Activated T-cell treated with anti-CD3 and anti-CD28 coated beads, Interleukin-2, amount 50 U/mL, for 24 hours (primary cell): ENCODE measurements around the gene OLAH.

Experiments
- DNase-seq: peaks from one replicate; pipeline ENCODE4 v3.0.0-alpha.2; 2020
- H3K27ac Mint-ChIP-seq: 2 replicates; pipeline ENCODE4 v1.8.0; 2020; ENCODE audit warnings: mild to moderate bottlenecking, mixed read lengths
- H3K27me3 Mint-ChIP-seq: 2 replicates; pipeline ENCODE4 v1.8.0; 2020; ENCODE audit warnings: mixed read lengths
- H3K36me3 Mint-ChIP-seq: 2 replicates; pipeline ENCODE4 v1.8.0; 2020; ENCODE audit warnings: low read depth, mixed read lengths
- H3K4me1 Mint-ChIP-seq: 2 replicates; pipeline ENCODE4 v1.8.0; 2020; ENCODE audit warnings: low read depth, mixed read lengths
- H3K4me3 Mint-ChIP-seq: 2 replicates; pipeline ENCODE4 v1.8.0; 2020; ENCODE audit warnings: mild to moderate bottlenecking, moderate library complexity, mixed read lengths
- H3K9me3 Mint-ChIP-seq: 2 replicates; pipeline ENCODE4 v1.8.0; 2020; ENCODE audit warnings: mixed read lengths

The OLAH gene

GRCh38 chr10:15092855-15093408 is 49.2 kb downstream of the OLAH start:
- H3K4me1 Mint-ChIP-seq: peaks cover 11% of the 10 kb centered on the region
- peaks cover 5% of the 10 kb centered on the region for H3K36me3 Mint-ChIP-seq
- H3K27me3 Mint-ChIP-seq: no peaks in the 10 kb centered on the region
- no peak for DNase-seq
- no peak overlapping the region for H3K4me3 Mint-ChIP-seq
- no peak overlapping the region for H3K27ac Mint-ChIP-seq
- no peaks in the 10 kb centered on the region for H3K9me3 Mint-ChIP-seq

DNA sequence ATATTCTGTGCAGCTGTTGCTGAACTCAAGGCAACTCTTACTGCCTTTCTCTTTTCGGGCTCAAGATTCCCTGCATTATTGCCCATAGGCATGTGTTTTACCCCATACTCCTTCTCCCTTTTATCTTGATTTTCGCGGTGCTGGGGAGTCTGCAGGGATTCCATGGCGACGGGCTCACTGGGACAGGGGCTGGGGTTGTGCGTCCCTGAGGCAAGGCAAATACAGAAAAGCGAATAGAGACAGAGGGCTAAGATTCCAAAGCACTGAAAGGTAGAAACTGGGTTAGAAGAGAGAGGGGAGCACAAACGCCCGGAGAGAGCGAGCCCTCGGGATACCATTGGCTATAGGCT is 52.9 kb downstream of the OLAH start:
- Mint-ChIP-seq H3K9me3 (no peaks in the 10 kb centered on the region), H3K27ac (peak overlapping the region; percentile 99), H3K4me1 (peaks cover 30% of the 10 kb centered on the region), H3K27me3 (no peaks in the 10 kb centered on the region), H3K4me3 (peak overlapping the region; percentile 99), H3K36me3 (peaks cover 31% of the 10 kb centered on the region)
- no peak for DNase-seq

GRCh38 chr10:15097011-15097812 is 53.5 kb downstream of the OLAH start, which contains the start of gene RPP38:
Gene RPP38 (plus strand): TSS chr10:15097355. CDS start chr10:15103315, 5,960 bp downstream.
- Mint-ChIP-seq H3K27me3 (no peaks in the 10 kb centered on the region), H3K9me3 (no peaks in the 10 kb centered on the region)
- peak; percentile 97 for DNase-seq

DNA sequence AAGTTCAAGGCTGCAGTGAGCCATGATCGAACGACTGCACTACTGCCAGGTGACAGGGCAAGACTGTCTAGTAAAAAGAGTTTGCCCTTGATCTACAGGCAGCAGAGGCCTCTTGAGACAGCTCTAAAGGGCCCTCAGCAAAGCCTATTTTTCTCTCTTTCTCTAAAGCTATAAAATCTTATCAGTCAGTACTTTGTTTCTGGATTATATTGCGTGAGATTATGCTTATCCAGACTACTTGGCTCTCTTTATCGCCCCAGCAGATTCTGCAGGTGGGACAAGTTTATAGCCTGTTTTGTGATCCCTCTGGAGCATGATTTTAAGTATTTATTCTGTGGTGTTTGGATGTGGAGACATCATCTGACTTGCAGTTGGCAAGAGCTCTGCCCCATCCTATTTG is 56.1 kb downstream of the OLAH start:
- Mint-ChIP-seq H3K27me3 (no peaks in the 10 kb centered on the region), H3K9me3 (no peaks in the 10 kb centered on the region), H3K36me3 (peaks cover 61% of the 10 kb centered on the region), H3K4me3 (peak overlapping the region; percentile 37), H3K4me1 (peaks cover 34% of the 10 kb centered on the region), H3K27ac (peak overlapping the region; percentile 78)
- no peak for DNase-seq

More at GRCh38 chr10:15097011-15097812, 53.5 kb downstream of the OLAH start, which contains the start of gene RPP38:
- peak within 1 kb of the TSS; percentile 99 for H3K27ac Mint-ChIP-seq
- peaks cover 37% of the 10 kb centered on the region for H3K36me3 Mint-ChIP-seq
- H3K4me1 Mint-ChIP-seq: peaks cover 34% of the 10 kb centered on the region
- peak within 1 kb of the TSS; percentile 99 for H3K4me3 Mint-ChIP-seq

GRCh38 chr10:15103513-15103912 is 59.8 kb downstream of the OLAH start:
- H3K9me3 Mint-ChIP-seq: no peaks in the 10 kb centered on the region
- peaks cover 30% of the 10 kb centered on the region for H3K4me1 Mint-ChIP-seq
- no peaks in the 10 kb centered on the region for H3K27me3 Mint-ChIP-seq
- peaks cover 87% of the 10 kb centered on the region for H3K36me3 Mint-ChIP-seq
- H3K27ac Mint-ChIP-seq: peak overlapping the region; percentile 63
- no peak for DNase-seq
- H3K4me3 Mint-ChIP-seq: no peak overlapping the region

DNA sequence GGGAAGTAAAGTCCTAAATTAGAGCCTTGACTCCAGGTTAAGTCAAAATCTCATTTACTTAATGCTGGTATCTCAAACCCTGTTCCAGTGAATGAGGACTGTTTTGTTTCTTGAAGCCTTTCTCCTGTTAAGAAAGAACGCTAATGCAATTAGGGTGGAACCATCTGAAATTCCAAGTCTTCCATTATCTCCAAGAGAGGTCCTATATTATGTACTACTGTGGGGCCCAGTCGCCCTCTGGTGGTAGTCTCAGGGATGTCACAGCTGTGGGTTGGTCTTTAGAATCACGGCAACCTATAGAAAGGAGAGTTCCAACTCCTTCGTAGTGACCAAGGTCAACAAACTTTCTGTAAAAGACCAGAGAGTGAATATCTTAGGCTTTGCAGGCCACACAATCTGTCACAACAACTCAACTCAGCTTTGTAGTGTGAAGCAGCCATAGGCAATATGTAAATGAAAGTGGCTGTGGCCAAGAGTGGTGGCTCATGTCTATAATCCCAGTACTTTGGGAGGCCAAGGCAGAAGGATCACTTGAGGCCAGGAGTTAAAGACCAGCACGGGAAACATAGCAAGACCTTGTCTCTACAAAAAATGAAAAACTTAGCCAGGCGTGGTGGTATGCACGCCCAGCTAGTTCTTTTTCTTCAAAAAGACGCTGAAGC is 62.7 kb downstream of the OLAH start:
- peaks cover 81% of the 10 kb centered on the region for H3K36me3 Mint-ChIP-seq
- DNase-seq: peak; percentile 73
- H3K27ac Mint-ChIP-seq: peak overlapping the region; percentile 63
- no peaks in the 10 kb centered on the region for H3K9me3 Mint-ChIP-seq
- peaks cover 11% of the 10 kb centered on the region for H3K4me1 Mint-ChIP-seq
- H3K27me3 Mint-ChIP-seq: no peaks in the 10 kb centered on the region
- H3K4me3 Mint-ChIP-seq: no peak overlapping the region

GRCh38 chr10:15112657-15113056 is 68.9 kb downstream of the OLAH start:
- Mint-ChIP-seq H3K9me3 (no peaks in the 10 kb centered on the region), H3K27me3 (no peaks in the 10 kb centered on the region), H3K27ac (no peak overlapping the region), H3K36me3 (peaks cover 43% of the 10 kb centered on the region), H3K4me1 (peaks cover 9% of the 10 kb centered on the region), H3K4me3 (no peak overlapping the region)
- DNase-seq: no peak

GRCh38 chr10:15113766-15114165 is 70.0 kb downstream of the OLAH start:
- no peaks in the 10 kb centered on the region for H3K9me3 Mint-ChIP-seq
- no peaks in the 10 kb centered on the region for H3K27me3 Mint-ChIP-seq
- H3K4me3 Mint-ChIP-seq: no peak overlapping the region
- no peak for DNase-seq
- H3K27ac Mint-ChIP-seq: no peak overlapping the region
- peaks cover 9% of the 10 kb centered on the region for H3K4me1 Mint-ChIP-seq
- peaks cover 39% of the 10 kb centered on the region for H3K36me3 Mint-ChIP-seq

DNA sequence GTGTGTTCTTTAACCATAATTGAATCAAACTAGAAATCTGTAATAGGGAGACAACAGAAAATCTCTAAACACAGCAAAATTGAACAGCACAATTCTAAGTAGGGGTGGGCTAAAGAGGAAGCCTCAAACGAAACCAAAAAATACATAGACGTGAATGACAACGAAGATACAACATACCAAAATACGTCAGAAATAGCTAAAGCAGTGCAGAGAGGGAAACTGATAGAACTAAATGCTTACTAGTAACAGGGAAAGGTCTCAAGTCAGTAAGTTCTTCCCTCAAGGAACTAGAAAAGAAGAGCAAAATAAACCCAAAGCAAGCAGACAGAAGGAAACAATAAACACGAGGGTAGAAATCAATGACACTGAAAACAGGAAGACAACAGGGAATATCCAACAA is 72.5 kb downstream of the OLAH start:
- peaks cover 9% of the 10 kb centered on the region for H3K4me1 Mint-ChIP-seq
- H3K27ac Mint-ChIP-seq: no peak overlapping the region
- H3K27me3 Mint-ChIP-seq: no peaks in the 10 kb centered on the region
- DNase-seq: no peak
- H3K36me3 Mint-ChIP-seq: peaks cover 46% of the 10 kb centered on the region
- H3K9me3 Mint-ChIP-seq: no peaks in the 10 kb centered on the region
- no peak overlapping the region for H3K4me3 Mint-ChIP-seq

GRCh38 chr10:15118615-15119014 is 74.9 kb downstream of the OLAH start:
- H3K27me3 Mint-ChIP-seq: no peaks in the 10 kb centered on the region
- H3K4me1 Mint-ChIP-seq: peaks cover 20% of the 10 kb centered on the region
- H3K9me3 Mint-ChIP-seq: no peaks in the 10 kb centered on the region
- H3K27ac Mint-ChIP-seq: no peak overlapping the region
- H3K4me3 Mint-ChIP-seq: no peak overlapping the region
- no peak for DNase-seq
- H3K36me3 Mint-ChIP-seq: peaks cover 52% of the 10 kb centered on the region

DNA sequence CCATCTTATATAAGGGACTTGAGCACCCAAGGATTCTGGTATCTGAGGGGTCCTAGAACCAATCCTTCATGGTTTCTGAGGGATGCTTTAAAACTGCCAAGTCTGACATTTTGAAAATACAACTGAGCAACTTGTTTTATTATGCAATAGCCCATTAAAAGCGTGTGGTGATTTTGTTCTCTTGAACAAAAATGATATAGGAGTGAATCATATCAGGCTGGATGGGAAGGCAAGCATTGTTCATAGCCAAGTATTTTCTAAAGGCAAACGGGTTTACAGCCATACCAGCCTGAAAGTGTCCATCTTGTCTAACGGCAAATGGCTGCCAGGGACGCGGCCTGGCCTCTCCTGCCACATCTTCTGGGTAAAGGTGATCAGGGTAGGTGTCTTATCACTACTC is 76.8 kb downstream of the OLAH start:
- H3K4me3 Mint-ChIP-seq: no peak overlapping the region
- H3K27ac Mint-ChIP-seq: no peak overlapping the region
- no peak for DNase-seq

GRCh38 chr10:15121707-15122106 is 78.0 kb downstream of the OLAH start:
- no peaks in the 10 kb centered on the region for H3K27me3 Mint-ChIP-seq
- peaks cover 34% of the 10 kb centered on the region for H3K4me1 Mint-ChIP-seq
- H3K9me3 Mint-ChIP-seq: peaks cover 2% of the 10 kb centered on the region
- H3K36me3 Mint-ChIP-seq: peaks cover 68% of the 10 kb centered on the region
- H3K4me3 Mint-ChIP-seq: no peak overlapping the region
- no peak for DNase-seq
- peak overlapping the region; percentile 64 for H3K27ac Mint-ChIP-seq

More for the DNA sequence above, 76.8 kb downstream of the OLAH start:
- peaks cover 37% of the 10 kb centered on the region for H3K4me1 Mint-ChIP-seq
- H3K9me3 Mint-ChIP-seq: no peaks in the 10 kb centered on the region
- peaks cover 61% of the 10 kb centered on the region for H3K36me3 Mint-ChIP-seq
- H3K27me3 Mint-ChIP-seq: no peaks in the 10 kb centered on the region

GRCh38 chr10:15122477-15123030 is 78.8 kb downstream of the OLAH start:
- no peaks in the 10 kb centered on the region for H3K27me3 Mint-ChIP-seq
- peaks cover 34% of the 10 kb centered on the region for H3K4me1 Mint-ChIP-seq
- H3K4me3 Mint-ChIP-seq: peak overlapping the region; percentile 50
- peaks cover 2% of the 10 kb centered on the region for H3K9me3 Mint-ChIP-seq
- peak overlapping the region; percentile 87 for H3K27ac Mint-ChIP-seq
- no peak for DNase-seq
- peaks cover 69% of the 10 kb centered on the region for H3K36me3 Mint-ChIP-seq
